Hematopoietic multipotent progenitor cell treated with erythropoietin and hydrocortisone succinate and interleukin-3 and kit ligand, for 4 days (in vitro differentiated cells): ENCODE measurements around the gene OSR1.
"Not testable (repeated sequence)": the region's sequence is repeated elsewhere in the genome, so short reads cannot be mapped to it uniquely, and the experiment has no call there.

ENCODE experiments used
- DNase-seq: peaks from one replicate; pipeline ENCODE4 v3.0.0-alpha.2; 2015

OSR1 gene

DNA sequence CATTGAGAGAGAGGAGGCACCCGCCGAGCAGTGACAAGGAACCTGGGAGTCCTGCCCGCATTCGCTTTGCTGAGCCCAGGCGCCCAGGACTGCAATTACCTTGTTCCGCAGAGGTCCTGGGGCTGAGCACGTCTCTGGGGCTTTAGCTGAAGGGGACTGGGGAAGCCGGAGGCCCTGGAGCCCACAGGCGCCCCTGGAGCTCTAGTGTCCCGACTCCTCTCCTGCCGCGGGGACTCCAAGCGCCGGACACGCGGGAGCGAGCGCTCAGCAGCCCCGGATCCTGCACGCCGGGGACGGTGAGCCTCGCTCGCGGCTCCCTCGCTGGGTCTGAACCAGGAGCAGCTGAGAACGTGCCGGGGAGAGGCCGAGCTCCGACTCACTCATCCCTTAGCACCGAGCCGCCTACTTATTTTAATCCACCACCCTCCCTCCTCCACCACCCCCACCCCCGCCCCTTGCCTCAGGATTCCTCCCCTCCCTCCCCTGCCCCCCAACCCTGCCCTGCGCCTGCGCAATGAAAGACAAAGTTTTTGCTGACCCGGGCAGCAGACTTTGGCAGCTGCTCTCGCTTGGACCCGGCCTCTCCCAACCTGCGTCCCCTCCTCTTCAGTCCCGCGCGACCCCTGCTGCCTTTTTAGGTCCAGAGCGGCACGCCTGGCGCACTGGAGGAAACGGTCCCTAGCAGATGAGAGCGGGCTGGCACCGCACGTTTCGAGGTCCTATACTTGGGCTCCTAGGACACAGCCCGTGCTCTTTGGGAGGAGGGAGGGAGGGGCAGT lies at the start of gene OSR1:
Gene OSR1 (minus strand): TSS at position 382 of the 779 bp plus-strand sequence. CDS start 4,818 bp downstream, outside the sequence.
- no peak for DNase-seq

DNA sequence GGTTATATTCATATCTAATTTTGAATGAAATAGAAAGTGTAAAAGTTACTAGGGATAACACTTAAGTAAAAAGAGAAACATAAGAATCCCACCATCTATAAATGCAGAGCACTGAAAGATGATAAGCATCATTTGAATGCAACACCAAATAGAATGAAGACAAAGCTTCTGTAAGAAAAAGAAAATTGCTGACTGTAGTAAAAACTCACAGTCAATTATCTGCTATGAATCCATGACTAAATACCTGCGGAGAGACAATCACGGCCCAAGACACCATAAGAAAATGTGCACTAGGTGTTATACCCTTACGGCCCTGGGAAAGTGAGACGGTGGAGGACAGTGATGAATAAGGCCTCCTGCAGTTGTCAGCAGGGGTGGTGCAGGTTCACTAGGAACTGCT lies 45.4 kb upstream of the OSR1 start:
- DNase-seq, result no peak

DNA sequence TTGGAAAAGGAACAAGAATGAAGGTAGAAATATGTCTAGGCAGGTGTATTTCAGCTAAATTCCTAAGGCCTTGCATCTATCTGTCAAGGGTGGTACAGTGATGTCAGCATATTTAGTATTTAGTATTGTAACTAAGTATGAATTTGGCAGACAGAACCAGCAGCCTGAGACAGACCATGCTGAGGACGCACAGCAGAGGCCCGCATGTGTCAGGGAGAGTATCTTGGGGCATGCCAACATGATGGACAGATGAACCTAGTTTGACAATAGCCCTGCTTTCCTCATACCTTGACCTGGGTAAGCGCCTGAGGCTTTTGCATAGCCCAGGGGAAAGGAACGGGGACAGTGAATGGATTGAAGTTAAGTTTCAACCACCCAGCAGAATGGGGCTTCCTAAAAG lies 33.8 kb upstream of the OSR1 start:
- DNase-seq, result no peak

DNA sequence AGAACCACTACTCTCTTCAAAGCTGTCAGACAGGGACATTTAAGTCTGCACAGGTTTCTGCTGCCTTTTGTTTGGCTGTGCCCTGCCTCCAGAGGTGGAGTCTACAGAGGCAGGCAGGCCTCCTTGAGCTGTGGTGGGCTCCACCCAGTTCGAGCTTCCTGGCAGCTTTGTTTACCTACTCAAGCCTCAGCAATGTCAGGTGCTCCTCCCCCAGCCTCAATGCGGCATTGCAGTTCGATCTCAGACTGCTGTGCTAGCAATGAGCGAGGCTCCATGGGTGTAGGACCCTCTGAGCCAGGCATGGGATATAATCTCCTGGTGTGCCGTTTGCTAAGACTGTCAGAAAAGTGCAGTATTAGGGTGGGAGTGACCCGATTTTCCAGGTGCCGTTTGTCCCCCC lies 31.0 kb upstream of the OSR1 start:
- not testable (repeated sequence) for DNase-seq

DNA sequence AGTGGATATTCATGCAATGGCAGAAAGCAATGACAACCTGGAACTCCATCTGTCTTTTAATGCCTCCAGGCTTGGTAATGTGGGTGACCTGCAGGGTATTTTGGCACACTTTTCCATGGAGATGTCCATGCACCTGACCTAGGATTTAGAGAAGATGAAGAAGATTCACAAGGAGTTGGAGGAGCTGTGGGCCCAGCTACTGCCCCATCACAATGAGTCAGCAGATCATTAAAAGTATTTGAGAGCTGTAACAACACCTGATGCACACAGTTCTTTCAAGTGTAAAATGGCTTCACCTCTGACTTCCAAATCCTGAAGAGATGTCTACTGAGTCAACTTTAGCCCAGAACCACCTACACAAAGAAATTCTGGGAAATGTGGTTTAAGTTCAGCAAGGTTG lies 22.1 kb upstream of the OSR1 start:
- DNase-seq, result no peak

DNA sequence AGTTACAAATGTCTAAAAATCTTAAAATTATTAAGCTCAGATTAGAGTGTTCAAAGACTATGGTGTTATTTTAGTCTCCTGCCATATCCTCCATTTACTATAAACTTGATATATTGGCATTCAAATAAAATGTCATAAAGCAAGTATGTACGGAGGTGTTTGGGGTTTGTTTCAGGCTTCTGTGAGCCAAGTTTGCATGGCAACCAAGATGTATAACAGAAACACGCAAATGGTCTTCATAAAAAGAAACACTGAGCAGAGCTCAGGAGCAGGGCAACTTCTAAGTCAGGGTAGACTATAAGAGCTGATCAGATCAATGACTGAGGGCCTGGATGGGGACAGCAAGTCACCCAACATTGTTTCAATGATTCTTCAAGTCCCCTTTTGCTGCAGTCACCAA lies 20.5 kb upstream of the OSR1 start:
- DNase-seq, result no peak

DNA sequence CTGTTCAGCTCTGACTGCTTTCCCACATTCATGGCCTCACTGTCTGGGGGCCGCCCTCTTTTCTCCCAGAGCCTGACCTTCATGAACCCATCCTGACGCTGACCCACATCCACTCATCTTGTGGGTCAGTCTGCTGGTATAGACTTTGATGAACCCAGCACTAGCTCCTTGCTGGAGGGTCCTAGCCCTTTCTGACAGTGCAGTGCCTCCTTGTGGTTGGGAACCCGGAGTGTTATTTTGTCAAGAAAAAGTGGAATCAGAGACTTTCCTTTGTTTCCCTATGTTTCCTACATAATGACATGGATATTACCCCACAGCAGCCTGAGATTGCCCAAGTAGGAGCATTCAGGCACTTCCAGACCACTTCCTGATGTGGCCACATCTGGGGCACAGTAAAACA lies 19.3 kb upstream of the OSR1 start:
- DNase-seq, result no peak

DNA sequence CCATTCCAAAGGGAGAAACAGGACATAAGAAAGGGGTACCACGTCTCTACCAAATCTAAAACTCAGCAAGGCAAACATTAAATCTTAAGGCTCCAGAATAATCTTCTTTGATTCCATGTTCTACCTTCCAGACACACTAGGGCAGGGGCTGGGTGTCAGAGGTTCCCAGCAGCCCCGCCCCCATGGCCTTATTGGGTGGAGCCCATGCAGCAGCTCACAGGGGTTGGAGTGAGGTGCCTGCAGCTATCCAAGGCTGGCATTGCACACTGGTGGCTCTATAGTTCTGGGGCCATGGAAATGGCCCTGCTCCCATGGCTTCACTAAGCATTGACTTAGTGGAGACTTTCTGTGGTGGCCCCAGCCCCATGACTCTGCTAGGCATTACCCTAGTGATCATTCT lies 14.9 kb upstream of the OSR1 start:
- no peak for DNase-seq

DNA sequence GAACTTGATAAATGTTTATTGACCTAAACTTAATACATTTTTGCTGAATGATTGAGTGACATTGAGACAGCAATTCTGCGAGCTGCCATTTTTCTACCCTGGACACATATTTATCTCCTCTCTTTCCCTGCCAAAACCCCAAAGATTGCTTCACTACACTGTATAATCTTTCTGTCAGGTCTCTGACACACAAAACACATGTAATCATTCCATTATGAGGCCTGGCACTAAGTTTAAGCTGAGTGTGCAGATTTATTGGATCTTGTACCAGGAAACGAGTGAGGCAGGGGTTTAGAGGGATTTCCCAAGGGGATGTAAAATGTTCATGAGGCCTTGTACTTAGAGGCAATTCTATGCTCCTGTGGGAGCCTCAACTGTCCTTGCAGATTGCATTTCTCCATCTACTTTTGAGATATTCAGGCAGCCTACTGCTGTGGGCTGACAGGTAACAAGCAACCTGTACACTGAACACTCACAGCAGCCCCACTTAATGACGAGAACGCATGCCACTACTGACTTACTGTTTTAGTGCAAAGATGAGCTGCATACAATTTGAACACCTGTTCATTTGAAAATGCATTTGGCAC lies 13.7 kb upstream of the OSR1 start:
- no peak for DNase-seq

DNA sequence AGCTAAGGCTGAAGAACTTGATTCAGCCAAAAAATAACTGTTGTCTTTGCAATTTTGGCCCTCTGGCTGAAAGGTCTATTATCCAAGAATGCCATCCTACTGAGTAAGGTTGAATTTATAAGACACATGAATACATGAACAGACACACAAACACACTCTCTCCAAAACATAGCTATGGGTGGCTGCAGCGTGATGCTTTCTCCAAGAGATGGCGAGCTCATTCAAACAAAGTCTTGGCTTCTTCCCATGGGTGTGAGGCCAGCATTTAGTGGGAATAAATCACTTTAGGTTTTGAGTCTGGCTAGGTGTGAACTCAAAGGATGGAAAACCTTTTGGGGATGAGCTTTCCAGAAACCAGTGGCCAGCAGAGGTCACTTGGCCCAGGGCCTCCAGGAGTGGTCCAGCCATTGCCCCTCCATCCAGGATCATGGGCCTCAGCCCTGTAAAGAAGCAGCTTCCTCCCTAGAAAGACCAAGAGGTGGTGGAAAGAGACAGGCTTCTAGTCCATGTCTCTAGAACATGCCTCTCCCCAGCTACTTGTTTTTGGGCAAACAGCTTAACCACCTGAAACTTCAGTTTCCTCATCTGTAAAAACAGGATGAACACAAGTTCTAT lies 11.0 kb upstream of the OSR1 start:
- no peak for DNase-seq

DNA sequence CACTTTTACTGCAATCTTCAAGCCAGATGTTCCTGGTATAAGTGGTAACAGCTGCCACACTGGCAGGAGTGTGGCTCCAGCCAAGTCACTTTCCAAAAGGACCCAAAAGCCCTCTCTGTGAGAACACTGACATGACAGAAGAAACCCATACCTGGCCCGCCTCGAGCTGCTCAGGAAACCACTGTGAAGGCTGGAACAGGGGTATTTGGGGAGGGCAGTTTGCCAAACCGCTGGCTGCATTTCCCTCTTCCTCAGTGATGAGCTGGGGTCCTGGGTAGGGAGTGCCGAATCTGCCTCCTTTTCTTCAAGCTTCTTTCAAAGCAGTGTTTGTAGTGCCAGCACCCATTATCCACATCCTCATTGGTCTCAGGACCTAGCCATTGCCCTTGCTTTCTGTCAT lies 10.3 kb upstream of the OSR1 start:
- DNase-seq, result no peak

DNA sequence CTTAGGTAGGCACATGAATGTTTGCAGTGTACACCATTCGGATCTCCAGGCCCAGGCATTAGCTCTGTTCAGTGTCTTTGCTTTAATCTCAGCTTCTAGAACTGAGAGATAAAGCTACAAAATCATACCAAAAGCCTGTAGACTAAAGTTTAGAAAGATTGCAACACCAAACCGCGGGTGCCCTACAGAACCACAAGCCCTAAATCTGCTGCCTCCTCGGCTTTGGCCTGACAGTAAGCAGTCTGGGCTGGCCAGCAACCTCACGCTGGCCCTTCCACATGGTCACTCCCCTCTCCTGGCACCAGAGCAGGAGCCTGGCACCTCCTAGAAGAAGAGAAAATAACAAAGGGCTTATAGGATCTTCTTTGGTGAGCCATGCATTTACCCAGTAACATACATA lies 8.9 kb upstream of the OSR1 start:
- DNase-seq, result no peak

DNA sequence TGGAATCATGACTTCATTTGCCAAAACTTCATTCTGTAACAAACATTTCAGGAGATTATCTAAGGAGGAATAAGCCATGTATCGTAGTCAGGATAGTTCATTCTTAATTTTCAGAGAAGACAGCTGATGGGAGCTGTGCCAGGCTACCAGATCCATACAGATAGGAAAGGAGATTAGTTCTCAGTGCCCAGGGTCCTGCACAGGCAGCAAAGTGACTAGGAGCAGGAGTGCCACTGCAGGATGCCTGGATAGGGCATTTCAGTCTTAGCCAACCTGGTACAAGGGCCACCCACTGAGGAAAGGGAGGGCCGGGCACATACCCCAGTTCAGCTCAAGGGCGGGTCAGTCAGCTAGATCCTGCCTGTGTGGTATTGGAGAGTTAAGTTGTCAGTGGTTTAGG lies 6.7 kb upstream of the OSR1 start:
- DNase-seq, result no peak

DNA sequence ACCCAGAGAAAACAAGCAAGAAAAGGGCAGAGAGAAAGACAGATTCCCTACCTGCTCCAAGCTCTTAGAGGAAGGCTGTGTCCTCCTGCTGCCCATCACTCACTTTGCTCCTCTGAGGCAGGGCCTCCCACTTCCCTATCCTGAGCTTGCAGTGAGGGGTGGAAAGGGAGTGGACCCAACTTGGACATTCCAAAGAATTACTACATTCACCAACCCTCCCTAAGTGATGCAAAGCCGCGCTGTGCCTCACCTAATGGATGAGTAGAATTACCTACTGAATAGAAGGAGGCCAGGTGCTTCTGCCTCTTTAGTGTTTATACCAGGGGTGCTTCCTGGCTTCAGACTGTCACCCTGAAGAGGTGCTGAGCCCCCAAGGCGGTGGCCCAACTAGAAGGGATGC lies 5.6 kb upstream of the OSR1 start:
- no peak for DNase-seq

DNA sequence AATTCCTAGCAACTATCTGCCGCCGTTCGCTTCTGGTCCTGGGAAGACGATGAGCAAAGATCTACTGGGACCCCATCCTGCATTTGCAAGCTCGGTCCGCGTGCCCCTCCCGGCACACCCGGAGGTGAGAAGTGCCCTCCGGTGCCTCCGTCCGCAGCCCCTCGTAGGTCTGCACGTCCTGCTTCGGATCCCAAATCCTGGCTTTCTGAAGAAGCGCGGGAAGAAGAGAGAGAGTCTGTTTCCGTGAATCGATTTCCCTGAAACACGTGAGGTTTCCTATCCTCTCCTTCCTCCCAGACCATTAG lies 5.0 kb upstream of the OSR1 start:
- no peak for DNase-seq

DNA sequence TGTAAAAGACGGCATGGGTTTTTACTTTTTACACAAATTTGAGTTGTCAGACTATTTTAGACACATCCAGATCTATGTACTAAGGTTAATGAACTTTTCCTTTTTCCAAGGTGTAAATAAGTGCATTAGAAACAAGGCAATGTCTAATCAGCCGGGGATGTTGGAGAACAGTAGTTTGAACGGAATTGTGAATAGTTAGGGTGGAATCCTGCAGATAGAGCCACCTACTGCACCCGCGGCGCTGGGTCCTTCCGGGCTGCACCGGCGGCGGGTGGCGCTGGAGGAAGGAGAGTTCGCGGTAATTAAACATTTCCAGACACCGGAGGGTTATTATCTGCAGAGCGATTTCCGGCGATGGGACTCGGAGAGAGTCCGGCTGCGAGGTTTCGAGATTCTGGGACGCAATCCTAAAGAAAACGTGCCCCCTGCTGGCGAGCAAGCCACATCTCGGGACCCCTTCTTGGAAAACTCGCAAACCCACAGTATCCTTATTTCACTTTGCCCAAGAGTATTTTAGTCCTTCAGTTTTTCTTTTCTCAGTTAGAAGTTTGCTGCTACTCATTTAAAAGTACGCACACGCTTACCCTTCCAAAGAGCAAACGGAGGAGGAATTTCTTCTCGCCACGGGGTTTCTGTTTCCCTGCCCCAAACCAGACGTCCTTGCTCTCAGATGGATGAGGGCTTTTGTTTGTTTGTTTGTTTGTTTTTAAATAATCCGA lies 4.5 kb upstream of the OSR1 start:
- peak; percentile 79 for DNase-seq

DNA sequence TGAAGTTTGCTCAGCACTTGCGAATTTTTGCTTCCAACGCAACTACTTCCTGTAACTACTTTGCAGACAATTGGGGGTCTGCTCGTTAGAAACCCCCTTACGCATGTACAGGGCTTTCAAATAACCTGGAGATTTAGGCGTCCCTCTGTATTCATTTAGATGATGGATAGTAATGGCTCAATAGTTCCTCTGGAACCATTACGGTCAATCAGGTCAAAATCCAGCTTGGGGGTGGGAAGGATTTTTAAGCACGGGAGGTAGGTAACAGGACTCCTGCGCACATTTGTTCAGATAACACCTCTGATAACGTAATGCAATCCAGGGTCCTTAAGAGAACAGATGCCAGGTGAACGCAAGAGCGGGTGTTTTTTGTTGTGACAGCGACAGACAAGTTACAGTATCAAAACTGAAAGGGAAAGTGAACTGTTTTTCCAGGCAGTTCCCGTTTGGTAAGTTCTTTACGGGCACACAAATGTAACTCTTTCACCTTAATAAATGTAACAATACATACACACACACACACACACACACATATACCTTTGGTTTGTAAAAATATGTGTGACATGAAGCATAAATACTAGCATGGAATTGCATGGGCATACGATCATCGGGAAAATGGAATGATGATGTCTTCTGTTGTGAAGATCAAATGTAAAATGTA lies 3.8 kb upstream of the OSR1 start:
- DNase-seq, result no peak

DNA sequence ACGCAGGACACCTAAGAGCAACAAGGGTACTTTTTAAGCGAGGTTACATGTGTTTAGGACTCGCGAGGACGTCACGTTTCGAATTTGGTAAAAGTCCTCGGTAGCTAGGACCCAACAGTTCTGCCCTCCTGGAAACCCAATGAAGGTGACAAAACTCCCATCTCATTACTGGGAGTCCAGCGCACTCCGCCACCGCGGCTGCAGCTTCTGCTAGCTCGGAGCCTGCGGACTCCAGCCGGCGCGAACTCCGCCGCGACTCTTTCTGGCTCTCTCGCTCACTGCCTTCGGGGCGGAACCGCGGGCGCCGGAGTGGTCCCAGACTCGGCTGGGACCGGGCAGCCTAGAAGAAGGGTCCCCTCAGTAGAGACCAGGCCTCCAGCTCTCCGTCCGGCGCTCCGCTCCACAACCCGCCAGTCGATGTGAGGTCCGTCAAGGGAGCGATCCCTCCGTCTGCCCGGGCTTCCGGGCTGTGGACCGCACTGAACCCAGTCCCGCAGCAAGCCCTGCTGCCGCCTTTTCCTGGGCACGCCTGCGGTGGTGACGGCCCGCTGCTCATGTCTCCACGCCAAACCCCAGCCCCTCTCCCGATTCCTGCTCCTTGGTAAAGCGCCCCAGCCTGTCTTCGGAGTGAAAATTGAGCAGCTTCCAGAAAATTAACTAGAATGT lies 3.0 kb upstream of the OSR1 start:
- no peak for DNase-seq

DNA sequence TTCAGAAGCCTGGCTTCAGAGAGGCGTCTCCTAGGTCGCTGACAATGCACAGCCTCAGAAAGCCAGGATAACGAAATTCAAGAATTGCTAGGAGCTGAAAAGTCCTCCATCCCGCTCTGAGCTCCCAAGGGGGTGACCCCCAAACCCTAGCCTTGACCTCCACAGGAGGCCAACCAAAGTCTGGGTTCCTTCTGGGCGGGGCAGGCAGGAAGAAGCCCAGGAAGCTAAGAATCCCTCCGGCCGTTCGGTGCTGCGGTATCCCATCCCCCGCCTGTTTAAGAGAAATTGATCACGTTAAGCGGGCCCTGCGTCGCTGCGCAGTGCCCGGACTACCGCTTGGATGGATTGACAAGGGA lies 2.5 kb upstream of the OSR1 start:
- DNase-seq, result no peak

DNA sequence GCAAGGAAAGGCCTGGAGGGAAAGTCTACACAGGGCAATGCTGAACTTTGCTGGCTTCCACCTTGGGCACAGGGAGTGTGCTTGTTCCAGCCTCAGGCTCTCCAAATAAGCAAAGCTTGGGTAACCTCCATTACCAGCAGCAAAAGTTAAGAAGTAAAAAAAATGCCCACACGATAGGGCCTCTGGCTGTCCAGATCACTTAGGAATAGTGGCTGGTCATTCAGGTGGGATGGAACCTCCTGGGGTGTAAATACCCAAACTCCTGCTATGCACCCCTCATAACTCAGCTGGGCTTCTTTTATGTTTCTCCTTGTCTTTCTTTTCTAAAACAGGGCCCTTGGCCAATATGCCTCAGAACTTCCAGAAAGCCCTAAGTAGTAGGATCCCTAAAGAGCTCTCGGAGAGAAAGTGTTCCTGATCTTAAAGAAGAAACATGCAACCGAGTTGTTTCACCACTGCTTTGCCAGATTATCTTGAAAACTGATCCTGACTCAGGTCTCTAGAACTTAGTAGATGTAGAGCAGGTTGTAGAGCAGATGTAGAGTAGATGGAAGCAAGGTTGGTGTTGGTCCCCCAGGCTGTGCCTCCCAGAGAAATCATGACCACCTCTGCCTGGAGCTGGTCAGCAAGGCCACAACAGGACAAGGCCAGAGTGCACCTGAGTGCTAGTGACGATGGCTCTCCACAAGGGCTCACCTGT lies 2.0 kb upstream of the OSR1 start:
- DNase-seq, result no peak

DNA sequence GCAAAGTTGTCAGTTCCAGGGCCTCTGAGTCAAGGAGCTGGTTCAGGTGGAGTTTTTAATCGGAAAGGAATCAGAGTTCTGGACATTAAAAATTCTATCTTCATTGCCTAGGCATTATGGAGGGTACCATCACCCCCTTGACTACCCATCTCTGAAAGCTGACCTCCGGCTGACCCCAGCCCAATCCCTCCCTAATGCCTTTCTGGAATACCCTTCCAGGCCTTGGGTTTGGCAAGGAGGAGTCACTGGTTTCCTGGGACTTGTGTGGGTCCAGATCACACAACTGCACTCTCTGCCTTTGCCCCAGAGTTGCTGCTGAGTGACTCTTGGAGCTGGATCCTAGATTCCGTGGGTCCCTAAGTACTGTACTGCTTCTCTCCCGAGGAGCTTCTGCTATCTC lies 1.0 kb upstream of the OSR1 start:
- no peak for DNase-seq

DNA sequence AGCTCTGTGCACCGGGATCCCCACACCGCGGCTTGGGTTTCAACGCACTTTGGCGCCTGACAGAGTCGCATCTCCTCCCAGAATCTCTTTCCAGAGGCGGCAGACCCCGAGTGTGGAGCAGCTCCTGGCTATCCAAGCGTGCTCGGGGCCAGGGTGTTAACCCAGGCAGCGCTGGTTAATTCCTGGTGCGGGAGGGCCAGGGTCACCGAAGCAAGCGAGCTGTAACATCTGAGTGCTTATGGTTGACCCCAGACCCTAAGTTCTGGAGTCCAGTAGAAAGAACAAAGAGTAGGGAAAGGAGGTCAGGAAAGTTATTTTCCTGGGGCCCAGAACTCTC lies 566 bp upstream of the OSR1 start:
- DNase-seq, result no peak
